K562 (cell line): Measurements from ENCODE around the gene TKT. TPM values are rescaled to one million over a fixed set of nuclear protein-coding genes. Genes with fewer than 3 reads are reported as not detected.

ENCODE experiments used
- DNMT1 ChIP-seq: fragments of 450-650 bp; IDR thresholded peaks from 2 replicates; pipeline ENCODE4 v1.6.1; 2016; ENCODE audit warnings: antibody characterized with exemption, mild to moderate bottlenecking
- E4F1 ChIP-seq: fragments of 250-450 bp; sonication (Bioruptor Pico); IDR thresholded peaks from 2 replicates; pipeline ENCODE4 v1.5.0; 2021; ENCODE audit warnings: mild to moderate bottlenecking, borderline replicate concordance
- NFIC ChIP-seq: fragments of 450-650 bp; IDR thresholded peaks from 2 replicates; pipeline ENCODE4 v1.6.1; 2017; ENCODE audit warnings: mild to moderate bottlenecking, inconsistent platforms
- NFXL1 ChIP-seq: fragments of 450-650 bp; formaldehyde crosslinking; IDR thresholded peaks from 2 replicates; pipeline ENCODE4 v1.4.0; 2021; ENCODE audit warnings: mild to moderate bottlenecking
- PHF8 ChIP-seq: fragments of 200-600 bp; sonication (generic); IDR thresholded peaks from 2 replicates; pipeline ENCODE4 v1.6.1; 2012; ENCODE audit warnings: mixed run types, mild to moderate bottlenecking, inconsistent platforms, low read length, moderate library complexity, borderline replicate concordance
- SMARCA4 ChIP-seq: fragments of 450-650 bp; IDR thresholded peaks from 2 replicates; pipeline ENCODE4 v1.6.1; 2016
- SMARCB1 ChIP-seq: IDR thresholded peaks from 2 replicates; pipeline ENCODE4 v1.6.1; 2011; ENCODE audit warnings: improper control_type of control experiment, low read depth; ENCODE audit not compliant: insufficient read length
- ZC3H8 ChIP-seq: fragments of 450-650 bp; IDR thresholded peaks from 2 replicates; pipeline ENCODE4 v1.6.1; 2017
- ZNF232 ChIP-seq: sonication (generic); formaldehyde crosslinking; IDR thresholded peaks from 2 replicates; pipeline ENCODE4 v1.8.0; 2022; ENCODE audit warnings: mild to moderate bottlenecking, missing genetic modification reagents
- ZNF318 ChIP-seq, 2 experiments: fragments of 450-650 bp; IDR thresholded peaks; 2 replicates each; pipeline ENCODE4 v1.6.1; 2016; ENCODE audit warnings: mild to moderate bottlenecking in 2 of 2, borderline replicate concordance in 1 of 2, low read depth in 1 of 2, moderate library complexity in 1 of 2
- polyA plus RNA-seq, 8 experiments: library from polyadenylated mRNA; depleted of rRNA in 4 of 8; stranded (reverse) in 5 of 8; unstranded in 3 of 8; fragments of >200 nt; fragmentation: Nextera tagmentation in 2 of 8; fragmentation: Illumina TruSeq in 1 of 8; extraction: Ambion mirVana in 2 of 8; extraction: Trizol in 1 of 8; gene quantifications; 2 replicates each; pipeline versions ENCODE4 v1.2.1 to v1.2.3, GENCODE V29; 2011 to 2014; ENCODE audit warnings: inconsistent platforms in 1 of 8, missing spikeins in 1 of 8
- total RNA-seq, 7 experiments: library from RNA; depleted of rRNA in 6 of 7; stranded (reverse); fragments of >200 nt in 6 of 7; fragmentation: Illumina TruSeq in 2 of 7; extraction: Trizol in 2 of 7; gene quantifications; 2 replicates each; pipeline versions ENCODE4 v1.2.1 to v1.2.3, GENCODE V29; 2011 to 2021; ENCODE audit warnings: low replicate concordance in 1 of 7
- TF ChIP-seq, protein P1 (sequence below): fragments of 450-650 bp; IDR thresholded peaks from 2 replicates; pipeline ENCODE4 v1.7.0; 2016; ENCODE audit warnings: borderline replicate concordance
- TF ChIP-seq, protein P2 (sequence below): IDR thresholded peaks from 2 replicates; pipeline ENCODE4 v1.6.1; 2016; ENCODE audit warnings: missing genetic modification characterization, missing compliant biosample characterization

Gene TKT
- total and polyA plus RNA-seq, 9 of the 15 experiments (the other 6 are each of a cell fraction or from before 2014, with no cell fraction given): 58.1 to 401 (median 187) TPM

GRCh38 chr3:53269888-53270880, 14.4 kb upstream of the TKT start (continued):
- TF ChIP-seq ZNF318 (IDR thresholded peaks at IDR 0.05; ENCODE audit: borderline replicate concordance in 1 of 2, low read depth in 1 of 2) (no peak), ZNF232 (CRISPR knock-in tag) (no peak), ZC3H8 (no peak), NFXL1 (CRISPR knock-in tag) (no peak; the same call in 1 of the 2 replicates), E4F1 (CRISPR knock-in tag) (no peak), SMARCA4 (peak; percentile 86), SMARCB1 (no peak), PHF8 (peak; percentile 42; the same call in 1 of the 2 replicates), DNMT1 (no peak), NFIC (0 out of 2 replicates have a peak, but pooled peaks have one; percentile 36)
- TF ChIP-seq, protein P1, sequence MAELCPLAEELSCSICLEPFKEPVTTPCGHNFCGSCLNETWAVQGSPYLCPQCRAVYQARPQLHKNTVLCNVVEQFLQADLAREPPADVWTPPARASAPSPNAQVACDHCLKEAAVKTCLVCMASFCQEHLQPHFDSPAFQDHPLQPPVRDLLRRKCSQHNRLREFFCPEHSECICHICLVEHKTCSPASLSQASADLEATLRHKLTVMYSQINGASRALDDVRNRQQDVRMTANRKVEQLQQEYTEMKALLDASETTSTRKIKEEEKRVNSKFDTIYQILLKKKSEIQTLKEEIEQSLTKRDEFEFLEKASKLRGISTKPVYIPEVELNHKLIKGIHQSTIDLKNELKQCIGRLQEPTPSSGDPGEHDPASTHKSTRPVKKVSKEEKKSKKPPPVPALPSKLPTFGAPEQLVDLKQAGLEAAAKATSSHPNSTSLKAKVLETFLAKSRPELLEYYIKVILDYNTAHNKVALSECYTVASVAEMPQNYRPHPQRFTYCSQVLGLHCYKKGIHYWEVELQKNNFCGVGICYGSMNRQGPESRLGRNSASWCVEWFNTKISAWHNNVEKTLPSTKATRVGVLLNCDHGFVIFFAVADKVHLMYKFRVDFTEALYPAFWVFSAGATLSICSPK: no peak
- TF ChIP-seq, protein P2, sequence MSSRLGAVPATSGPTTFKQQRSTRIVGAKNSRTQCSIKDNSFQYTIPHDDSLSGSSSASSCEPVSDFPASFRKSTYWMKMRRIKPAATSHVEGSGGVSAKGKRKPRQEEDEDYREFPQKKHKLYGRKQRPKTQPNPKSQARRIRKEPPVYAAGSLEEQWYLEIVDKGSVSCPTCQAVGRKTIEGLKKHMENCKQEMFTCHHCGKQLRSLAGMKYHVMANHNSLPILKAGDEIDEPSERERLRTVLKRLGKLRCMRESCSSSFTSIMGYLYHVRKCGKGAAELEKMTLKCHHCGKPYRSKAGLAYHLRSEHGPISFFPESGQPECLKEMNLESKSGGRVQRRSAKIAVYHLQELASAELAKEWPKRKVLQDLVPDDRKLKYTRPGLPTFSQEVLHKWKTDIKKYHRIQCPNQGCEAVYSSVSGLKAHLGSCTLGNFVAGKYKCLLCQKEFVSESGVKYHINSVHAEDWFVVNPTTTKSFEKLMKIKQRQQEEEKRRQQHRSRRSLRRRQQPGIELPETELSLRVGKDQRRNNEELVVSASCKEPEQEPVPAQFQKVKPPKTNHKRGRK (tag): no peak
